Tibial nerve (tissue), 3 donors: ENCODE measurements around the gene MSI2.

Source experiments
- POLR2A ChIP-seq, 2 donors: fragments of 450-650 bp; IDR thresholded peaks; one replicate each; pipeline ENCODE4 v1.6.1; 2017; ENCODE audit warnings: antibody characterized with exemption in 2 of 2, mild to moderate bottlenecking in 2 of 2, moderate library complexity in 2 of 2
- TF ChIP-seq, protein P1 (sequence below), 5 experiments: fragments of 200-600 bp in 3 of 5; fragments of 450-650 bp in 2 of 5; sonication (generic) in 3 of 5; IDR thresholded peaks; one replicate each; pipeline ENCODE4 v1.5.1; 2016 to 2019; ENCODE audit warnings: antibody characterized with exemption in 5 of 5, mild to moderate bottlenecking in 3 of 5, moderate library complexity in 2 of 5

DNA sequence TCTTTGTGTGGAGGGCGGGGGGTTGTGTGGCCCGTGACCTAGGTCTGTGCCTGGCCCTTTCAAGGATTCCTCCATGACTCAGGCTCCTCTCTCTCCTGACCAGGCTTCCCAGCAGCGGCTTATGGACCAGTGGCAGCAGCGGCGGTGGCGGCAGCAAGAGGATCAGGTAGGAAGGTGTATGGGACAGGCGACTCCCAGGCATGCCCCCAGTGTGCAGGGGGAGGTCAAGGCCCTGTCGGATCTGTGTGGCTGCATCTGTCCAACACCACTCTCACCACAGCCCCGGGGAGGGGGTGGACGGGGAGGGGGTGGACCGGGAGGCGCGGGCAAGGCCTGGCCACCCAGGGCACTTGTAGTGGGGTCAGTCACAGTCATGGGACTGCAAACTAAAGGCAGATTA, 395.7 kb downstream of the MSI2 start:
- TF ChIP-seq, protein P1, sequence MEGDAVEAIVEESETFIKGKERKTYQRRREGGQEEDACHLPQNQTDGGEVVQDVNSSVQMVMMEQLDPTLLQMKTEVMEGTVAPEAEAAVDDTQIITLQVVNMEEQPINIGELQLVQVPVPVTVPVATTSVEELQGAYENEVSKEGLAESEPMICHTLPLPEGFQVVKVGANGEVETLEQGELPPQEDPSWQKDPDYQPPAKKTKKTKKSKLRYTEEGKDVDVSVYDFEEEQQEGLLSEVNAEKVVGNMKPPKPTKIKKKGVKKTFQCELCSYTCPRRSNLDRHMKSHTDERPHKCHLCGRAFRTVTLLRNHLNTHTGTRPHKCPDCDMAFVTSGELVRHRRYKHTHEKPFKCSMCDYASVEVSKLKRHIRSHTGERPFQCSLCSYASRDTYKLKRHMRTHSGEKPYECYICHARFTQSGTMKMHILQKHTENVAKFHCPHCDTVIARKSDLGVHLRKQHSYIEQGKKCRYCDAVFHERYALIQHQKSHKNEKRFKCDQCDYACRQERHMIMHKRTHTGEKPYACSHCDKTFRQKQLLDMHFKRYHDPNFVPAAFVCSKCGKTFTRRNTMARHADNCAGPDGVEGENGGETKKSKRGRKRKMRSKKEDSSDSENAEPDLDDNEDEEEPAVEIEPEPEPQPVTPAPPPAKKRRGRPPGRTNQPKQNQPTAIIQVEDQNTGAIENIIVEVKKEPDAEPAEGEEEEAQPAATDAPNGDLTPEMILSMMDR (IDR thresholded peaks at IDR 0.05), result no peak
- no peak for TF ChIP-seq POLR2A (IDR thresholded peaks at IDR 0.05)
